GM03348 (cell line): ENCODE data around the gene PLXNA4.

ENCODE experiments used
- DNase-seq: peaks from one replicate; pipeline ENCODE4 v3.0.0; 2012; ENCODE audit warnings: low spot score

Gene PLXNA4

DNA sequence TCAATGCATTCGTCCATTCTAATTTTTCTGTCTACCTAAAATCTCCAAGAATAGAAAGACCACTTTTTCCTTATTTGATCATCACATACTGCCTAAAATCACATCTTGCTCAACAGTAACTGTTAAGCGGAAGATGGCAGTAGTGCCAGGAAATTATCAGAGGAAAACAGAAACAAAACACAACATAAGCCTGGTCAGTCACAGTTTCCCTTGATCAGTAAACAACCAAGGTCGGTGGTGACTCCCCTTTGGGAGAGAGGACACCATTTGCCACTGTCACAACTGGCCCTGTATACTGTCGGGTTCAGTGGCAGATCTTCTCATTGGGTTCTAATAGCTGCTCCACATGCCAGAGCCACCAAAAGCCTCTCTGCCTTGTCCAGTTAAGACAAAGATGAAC is 106.6 kb downstream of the PLXNA4 start:
- no peak for DNase-seq

DNA sequence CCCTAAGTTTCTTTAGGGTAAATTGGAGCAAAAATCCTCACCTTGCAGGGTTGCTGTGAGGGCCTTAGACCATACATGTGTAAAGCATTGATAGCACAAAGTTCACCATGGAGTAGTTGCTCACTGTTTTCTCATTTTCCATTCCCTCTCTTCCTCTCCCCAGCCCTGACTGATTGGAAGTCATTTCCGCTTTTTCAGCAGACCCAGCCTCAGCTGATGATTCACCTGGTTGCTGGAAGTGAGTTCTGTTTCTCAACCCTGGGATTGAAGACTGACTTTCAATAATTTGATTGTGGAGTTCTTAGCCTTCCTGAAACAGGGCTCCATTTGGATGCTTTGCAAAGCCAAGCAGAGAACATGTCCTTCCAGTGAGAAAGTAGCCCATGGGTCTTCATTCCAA is 107.0 kb downstream of the PLXNA4 start:
- no peak for DNase-seq

DNA sequence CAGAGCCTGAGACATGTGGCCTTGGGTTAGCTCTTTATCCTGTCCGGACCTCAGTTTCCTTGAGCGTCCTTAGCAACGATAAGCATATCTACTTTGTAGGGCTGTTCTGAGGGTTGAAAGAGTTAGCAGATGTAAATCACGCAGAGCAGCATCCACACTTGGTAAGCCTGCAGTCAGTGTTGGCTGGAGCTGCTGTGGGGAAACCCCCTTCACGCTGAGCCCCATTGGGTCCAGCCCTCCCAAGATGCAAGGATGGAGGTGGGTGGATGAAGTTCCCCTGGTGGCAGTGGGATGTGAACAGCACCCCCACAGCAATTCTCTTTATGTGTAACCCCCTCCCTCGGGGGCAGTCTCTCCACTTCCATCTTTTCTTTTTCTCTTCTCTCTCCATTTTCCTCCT is 109.9 kb downstream of the PLXNA4 start:
- DNase-seq, result no peak

DNA sequence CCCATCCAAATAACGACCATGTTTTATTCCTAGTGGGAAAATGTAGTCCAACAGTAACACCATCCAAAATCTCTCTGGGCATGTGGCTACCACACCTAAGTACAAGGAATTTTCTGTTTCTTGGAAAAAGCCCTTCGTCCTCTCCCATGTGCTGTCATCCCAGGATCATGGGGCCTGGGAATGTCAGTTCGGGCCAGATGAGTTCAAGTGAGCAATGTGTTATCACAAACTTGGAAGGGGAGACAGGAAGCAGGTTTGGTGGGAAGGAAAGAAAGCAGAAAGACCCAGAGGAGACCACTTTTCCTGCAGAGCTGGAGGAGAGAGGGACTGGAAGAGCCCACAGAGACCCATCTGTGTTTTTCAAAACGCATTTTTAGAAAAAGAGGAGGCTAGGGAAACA is 110.8 kb downstream of the PLXNA4 start:
- DNase-seq, result no peak

DNA sequence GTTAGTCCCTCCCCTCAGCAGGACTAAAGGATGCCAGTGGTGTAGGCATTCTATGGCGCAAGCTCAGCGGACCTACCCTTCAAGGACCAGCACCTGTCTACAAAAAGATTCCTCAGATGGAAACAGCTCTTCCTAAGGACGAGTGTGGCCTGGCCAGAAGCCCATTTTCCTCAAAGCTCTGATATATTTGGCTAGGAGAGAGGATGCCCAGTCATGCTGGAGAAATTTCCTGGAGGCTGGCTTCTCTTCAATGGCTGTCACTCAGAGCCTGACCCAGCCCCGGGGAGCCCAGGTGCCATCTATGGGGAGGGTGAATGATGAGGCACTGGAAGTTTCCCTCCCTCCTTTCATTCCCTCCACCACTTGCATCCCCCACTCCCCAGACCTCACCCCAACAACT is 111.5 kb downstream of the PLXNA4 start:
- peak; percentile 67 for DNase-seq

DNA sequence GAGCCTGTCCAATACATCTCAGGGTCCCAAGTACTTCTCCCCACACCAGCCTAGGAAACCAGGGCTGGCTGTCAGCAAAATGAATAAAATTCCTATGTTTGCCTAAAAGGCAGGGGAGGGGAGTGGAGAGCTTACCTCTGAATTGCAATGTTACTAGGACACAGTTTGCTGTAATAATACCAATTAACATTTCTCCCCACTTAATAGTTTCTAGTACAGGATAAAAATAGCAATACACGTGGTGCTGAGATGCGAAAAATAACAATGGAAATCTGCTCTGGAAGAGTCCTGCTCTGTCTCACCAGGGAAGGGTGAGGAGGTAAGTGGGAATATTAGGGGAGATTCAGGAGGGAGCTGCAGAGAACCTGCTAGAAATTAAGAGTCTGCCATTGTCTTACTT is 112.3 kb downstream of the PLXNA4 start:
- no peak for DNase-seq

DNA sequence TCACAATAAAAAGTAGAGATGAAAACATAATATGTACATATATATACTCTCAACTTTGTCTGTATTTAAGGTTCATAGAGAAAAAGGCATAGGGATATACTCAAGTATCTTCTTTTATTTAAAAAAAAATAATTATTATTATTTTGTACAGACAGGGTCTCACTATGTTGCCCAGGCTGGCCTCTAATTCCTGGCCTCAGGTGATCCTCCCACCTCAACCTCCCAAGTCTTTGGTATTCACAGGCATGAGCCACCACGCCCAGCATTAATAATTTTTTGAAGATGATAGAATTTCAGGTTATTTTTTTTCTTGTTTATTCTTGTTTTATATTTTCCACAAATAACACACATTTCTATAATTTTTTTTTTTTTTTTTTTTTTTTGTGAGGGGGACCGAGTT is 113.8 kb downstream of the PLXNA4 start:
- no peak for DNase-seq

DNA sequence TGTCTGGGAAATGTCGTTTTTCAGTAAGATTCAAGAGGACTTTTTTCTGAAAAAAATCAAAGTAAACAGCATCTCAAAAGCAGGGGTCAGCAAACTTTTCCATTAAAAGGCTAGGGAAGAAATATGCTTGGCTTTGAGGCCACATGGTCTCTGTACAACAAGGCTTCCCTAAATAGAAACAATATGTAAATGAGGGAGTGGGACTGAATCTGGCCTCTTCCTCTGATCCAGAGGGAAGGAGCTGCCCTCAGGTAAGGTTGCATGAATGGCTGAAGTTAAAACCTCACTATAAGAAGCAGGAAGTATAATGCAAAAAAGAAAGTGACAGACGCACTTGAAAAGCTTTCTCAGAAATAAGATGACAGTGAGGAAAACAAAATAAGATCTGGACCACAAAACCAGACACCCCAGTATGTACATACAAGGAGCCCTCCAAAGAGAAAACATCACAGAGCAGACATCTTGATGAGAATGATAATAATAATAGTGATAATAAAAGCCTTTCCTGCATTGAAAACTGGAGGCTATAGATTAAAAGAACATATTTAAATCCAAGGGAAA is 115.2 kb downstream of the PLXNA4 start:
- DNase-seq, result no peak

DNA sequence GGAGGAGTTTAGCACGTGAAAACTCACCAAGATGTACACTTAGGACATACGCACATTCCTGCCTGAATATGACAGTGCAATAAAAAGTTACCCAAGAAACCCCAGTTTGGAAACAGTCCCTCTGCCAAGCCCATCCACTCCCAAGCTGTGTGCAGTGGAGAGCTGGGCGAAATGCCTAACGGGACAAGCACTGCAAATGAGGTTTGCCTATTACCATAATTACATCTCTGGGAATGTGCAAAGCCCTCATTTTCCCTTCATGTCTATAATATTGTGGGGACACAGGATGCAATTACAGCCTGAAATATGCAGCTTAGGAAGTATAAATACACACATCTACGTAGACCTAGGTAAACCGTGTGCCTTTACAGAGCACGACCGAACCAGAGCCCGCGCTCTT is 117.5 kb downstream of the PLXNA4 start:
- no peak for DNase-seq

DNA sequence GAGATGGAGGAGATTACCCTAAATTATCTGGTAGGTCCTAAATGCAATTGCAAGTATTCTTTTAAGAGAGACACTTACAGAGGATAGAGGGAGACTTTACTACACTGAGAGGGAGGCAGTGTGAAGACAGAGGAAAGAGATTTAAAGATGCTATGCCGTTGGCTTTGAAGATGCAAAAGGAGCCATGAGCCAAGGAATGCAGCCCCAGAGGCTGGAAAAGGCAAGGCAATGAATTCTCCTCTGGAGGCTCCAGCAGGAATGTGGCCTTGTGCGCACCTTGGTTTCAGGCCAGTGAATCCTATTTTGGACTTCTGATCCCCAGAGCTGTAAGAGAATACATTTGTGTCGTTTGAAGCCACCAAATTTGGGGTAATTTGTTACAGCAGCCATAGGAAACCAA is 118.6 kb downstream of the PLXNA4 start:
- DNase-seq, result no peak

DNA sequence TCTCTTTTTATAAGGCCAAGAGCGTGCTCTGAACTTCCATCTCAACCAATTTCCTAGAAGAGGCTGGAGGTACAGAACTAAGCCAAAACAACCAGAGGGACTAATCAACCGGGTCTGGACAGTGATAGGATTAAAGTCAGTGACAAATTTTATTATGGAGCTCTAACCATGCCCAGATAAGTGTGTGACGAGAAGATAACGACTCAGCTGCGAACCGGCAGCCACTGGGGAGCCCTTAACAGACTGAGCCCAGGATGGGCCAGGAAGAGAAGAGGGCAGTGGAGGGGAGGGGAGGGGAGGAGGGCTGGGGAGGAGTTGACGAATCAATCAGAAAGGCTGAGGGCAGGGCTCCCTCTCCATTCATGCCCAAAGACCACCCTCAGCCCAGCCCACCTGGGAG is 119.9 kb downstream of the PLXNA4 start:
- no peak for DNase-seq

DNA sequence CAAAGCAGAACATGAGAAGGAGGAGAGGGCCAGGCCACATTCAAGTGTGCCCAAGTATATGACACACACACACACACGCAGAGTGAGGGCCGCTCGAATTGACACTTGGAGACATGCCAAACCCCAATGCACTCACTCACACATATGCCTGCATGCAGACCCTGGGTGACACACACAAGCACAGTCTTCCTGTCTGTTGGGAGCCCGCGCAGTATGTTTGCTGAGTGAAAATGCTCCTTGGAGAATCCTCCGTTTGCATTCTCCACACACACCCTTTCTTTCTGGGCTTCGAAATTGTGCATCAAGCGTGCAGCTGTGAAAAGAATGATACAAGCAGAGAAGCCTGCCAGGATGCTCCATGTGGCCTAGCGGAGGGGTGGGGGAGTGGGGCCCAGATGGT is 120.9 kb downstream of the PLXNA4 start:
- DNase-seq, result no peak

DNA sequence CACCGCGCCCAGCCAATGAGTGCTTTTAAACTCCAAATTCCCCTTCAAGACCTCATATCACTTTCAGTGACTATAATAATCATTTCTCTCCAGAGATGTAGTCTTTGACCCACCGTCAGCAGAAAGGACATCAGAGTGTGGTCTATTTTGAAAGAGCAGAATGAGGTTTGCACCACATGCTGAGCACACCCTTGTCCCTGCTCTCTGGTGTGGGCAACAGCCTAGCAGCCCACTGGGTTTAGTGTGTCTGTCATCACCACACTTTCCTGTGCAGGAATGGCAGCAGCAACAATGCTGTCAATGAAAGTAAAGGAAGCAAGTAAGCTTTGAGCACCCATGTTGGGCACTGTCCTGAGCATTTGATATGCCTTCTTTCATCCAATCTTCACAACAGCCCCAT is 122.4 kb downstream of the PLXNA4 start:
- no peak for DNase-seq

DNA sequence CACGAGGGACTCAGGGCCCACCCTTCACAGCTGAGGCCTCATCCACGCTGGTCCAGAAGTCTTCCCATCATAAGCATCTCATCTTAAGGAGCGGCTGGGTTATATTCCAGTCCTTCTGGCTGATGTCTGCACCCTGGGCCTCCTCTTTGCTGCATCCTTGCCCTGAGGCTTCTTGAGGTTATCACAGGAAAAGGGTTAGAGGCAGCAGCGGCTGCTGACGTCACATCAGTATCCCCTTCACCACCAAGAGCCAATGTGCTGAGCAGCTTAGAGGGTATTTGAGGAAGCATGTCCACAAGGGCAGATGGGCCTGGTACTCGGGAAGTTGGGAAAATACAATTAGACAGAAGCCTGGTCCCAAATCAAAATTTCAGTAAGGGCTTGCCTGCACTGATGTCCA is 125.1 kb downstream of the PLXNA4 start:
- DNase-seq, result no peak

DNA sequence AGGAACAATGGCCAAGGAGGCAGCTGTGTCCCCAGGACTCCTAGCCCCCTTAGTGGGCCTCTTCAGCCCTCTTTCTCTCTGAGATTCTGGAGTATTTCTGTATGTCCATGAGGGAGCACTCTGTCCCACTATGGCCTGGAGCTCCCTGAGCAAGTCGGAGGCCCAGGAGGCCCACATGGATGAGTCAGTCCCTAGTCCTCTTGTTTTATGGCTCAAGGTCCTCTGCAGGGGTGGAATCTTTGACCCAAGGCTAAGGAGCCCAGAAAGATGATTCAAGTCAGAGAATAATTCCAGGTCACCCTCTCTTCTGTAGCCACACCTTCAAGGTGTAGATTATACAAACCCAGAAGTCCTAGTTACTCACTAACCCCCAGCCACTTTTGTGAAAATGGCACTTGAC is 125.6 kb downstream of the PLXNA4 start:
- no peak for DNase-seq

DNA sequence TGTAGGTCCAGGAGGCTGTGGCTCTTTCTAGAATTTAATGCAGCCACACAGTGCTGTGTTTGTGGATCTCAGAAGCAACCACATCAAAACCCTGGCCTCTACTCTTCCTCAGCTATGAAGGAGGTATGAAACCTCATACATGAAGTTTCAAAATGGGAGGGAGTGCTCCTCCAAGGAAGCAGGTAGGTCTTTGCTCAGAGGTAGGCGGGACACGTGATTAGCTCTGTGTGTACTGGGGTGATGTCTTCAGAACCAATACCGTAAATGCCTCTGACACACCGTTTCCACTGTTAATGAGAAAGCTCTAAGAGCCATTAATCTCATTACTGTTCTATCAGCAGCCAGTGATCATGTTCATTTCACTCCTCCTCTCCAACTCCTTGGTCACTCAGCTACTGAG is 126.1 kb downstream of the PLXNA4 start:
- DNase-seq, result no peak

DNA sequence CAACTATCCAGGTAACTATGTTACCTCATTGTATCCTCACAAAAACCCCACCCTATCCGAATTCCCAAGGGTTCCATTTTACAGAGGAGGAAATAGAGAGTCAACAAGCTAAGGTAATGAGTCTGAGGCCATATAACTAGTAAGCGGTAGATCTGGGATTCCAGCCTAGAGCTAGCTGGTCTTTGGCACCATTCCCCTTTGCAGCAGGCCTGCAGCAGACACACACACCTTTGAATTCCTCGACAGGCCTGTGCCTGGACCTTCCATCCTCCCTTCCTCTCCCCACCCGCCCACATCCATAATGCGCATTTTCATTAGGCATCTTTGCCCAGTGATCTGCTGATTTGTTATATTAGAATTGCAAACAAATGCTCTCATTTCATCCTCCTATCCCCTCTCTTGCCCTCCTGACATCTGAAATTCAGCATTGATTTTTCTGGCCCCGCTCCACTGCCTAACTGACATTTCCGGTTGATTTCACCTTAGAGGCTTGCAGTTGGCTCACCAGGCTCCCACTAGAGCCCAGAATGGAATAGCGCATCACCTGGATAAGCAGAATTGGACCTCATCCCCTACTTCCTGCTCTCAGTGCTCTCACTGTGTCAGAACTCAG is 129.5 kb downstream of the PLXNA4 start:
- no peak for DNase-seq

DNA sequence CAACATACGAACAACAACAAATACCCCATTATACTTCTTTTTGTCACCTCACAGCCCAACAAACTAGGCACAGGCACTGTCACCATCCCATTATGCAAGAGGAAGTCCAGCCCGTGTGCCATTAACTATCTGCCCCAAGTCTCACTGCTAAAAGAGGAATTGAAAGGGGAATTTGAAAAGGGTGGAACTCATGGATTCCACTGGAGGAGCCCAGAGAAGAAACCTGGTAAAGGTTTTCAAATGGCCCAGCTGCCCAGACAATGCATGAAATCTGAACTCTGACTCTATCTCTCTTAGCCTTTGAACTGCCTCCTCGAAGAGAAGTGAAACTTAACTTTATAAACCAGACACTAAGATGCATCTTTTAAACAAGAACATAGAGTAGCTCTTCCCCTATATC is 130.0 kb downstream of the PLXNA4 start:
- no peak for DNase-seq

DNA sequence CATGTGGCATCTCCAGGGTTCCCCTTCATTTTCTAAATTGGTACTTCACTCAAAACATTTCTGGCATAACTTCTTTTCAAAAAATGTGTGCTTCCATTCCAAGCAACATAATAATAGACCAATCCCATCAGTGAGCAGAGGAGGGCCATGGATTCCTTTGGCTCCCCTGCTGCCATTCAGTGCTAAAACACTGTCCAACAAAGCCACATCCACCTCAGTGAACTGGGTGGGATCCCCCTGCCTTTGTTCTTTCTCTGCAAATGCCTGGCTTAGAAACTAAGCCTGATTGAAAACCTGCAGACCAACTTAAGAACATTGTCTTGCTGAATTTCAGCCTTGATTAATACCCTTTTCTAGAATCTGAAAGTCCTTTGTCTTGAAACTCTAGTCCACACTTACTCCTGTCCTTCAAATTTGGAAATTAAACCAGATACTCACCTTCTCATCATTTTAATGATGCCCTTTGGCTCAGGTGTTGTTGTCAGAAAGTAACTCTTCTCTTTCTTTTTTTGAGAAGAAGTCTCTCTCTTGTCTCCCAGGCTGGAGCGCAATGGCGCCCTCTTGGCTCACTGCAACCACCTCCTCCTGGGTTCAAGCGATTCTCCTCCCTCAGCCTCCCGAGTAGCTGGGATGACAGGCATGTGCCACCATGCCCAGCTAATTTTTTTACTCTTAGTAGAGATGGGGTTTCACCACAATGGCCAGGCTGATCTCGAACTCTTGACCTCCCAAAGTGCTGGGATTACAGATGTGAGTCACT is 132.3 kb downstream of the PLXNA4 start:
- no peak for DNase-seq

DNA sequence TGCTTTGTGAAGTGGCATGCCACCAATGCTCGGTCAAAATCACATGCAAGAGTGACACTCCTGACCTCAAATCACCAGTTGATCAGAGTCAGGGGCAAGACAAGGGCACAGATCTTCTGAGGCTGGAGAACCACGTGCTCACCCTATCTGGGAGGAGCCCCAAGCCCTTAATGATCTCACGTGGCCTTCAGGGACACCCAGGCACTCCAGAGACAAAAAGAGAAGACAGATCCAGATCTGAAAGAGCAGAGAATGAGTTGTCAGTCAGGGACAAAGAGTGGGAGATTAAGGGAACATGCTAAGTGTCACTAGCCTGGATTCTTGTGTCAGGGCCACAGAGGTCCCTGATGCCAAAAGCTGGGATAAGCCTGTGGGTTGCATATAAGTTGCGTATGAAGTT is 134.3 kb downstream of the PLXNA4 start:
- DNase-seq, result no peak

DNA sequence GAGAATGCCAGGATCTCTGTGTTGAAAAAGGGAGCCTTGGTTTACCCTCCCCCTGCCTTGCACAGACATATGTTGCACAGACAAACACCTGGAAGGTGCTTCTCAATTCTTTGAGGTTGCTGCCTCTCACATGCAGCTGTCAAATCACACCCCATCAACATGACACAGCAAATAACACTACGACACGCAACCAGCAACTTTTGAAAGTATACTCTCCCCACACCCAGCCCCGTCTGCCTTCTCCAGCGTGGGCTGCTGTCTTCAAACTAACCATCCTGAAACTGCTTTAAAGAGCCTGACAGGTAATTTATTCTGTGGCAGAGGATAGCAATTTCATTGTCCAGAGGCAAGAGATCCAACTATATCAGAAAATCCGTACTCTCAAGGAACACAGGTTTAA is 136.1 kb downstream of the PLXNA4 start:
- DNase-seq, result no peak

DNA sequence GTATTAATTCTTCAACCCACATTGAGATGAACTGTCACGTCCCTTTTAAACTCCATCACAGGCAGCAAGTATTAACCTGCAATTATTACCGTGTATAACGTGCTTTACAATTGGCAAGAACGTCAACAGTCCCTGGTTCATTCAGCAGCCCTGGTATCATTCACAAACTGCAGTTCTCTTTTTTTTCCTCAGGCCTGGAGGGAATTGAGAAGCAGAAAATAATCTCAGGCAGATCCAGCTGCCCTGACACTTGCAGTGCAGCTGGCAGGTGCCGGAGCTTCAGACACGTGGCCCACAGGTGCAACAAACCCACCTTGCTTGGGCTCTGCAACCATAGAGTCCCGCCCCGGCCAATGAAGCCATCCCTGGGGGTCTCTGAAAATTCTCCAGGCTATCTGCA is 137.3 kb downstream of the PLXNA4 start:
- no peak for DNase-seq

DNA sequence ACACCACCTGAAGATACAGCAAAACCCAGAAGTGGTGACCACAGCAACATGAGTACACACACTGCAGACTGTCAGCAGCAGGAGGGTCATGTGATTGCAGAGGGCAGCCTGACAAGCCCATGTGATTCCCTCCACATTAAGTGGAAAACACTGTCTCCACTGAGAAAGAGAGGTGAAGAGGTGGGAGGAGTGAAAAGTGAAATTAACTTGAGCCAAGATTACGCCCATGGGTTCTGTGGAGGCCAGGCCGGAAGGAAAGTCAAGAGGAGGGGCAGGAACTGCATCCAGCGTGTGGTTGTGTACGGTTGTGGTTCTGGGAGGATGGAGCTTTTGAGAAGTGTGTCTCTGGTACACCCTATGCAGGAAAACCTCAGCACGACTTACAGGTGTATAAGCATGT is 138.5 kb downstream of the PLXNA4 start:
- DNase-seq, result no peak

DNA sequence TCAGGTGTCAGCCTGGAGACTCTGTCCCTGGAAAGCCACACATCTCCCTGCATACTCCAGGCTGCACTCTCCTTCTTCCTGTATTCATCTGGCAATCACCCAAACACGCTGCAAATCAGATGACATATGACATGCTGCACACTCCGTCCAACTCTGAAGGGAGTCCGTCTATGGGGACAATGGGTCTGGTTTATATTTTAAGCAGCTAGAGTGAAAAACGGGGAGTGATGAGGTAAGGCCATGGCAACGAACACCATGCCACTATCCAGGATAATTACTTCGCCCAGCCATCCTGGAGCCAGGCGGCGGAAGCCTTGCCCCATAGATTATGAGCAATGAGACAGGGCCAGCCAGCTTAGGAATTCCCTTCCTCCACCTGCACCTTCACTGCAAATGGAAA is 140.1 kb downstream of the PLXNA4 start:
- DNase-seq, result no peak
